ENCODE data around the gene POU6F2. TPM values are rescaled to one million over a fixed set of nuclear protein-coding genes. Genes with fewer than 3 reads are reported as not detected.

Gene POU6F2
- total RNA-seq, 1 experiment from 2014 or later, result 0.64 TPM

DNA sequence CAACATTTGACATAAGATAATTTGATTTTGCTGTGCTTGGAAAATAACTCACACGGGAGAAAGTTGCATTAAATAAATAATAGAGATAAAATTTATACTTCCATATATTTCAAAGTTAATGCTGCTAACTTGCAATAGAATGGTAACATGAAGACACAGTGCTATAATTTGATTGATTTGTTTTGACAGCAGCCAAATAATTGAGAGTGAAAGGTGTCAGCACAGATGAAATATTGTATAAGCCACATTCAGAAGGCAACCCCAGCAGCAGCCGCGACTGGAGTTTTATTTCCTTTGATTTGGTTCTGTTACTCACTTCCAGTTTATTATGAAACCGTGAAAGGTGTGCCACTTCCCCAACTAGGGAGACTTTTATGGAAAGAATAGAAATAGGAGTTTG lies 242.2 kb downstream of the POU6F2 start:
- CTCF ChIA-PET, result interaction anchor here (1.8 kb wide), 1 partner anchor 11 kb away, joined by 9 read pairs; no protein-coding TSS in a partner anchor
- no TSS peak for BruUV-seq (replicated peaks)
- Mint-ChIP-seq H3K4me3 (ENCODE audit: low read depth, unreplicated experiment) (no peak overlapping the region), H3K36me3 (ENCODE audit: insufficient read depth, unreplicated experiment) (no peaks in the 10 kb centered on the region), H3K4me1 (ENCODE audit: low read depth, unreplicated experiment) (no peaks in the 10 kb centered on the region), H3K27ac (ENCODE audit: unreplicated experiment) (no peak overlapping the region), H3K9me3 (ENCODE audit: low read depth, unreplicated experiment) (no peaks in the 10 kb centered on the region), H3K27me3 (ENCODE audit: unreplicated experiment) (peaks cover 23% of the 10 kb centered on the region)
- TF ChIP-seq, protein P1, sequence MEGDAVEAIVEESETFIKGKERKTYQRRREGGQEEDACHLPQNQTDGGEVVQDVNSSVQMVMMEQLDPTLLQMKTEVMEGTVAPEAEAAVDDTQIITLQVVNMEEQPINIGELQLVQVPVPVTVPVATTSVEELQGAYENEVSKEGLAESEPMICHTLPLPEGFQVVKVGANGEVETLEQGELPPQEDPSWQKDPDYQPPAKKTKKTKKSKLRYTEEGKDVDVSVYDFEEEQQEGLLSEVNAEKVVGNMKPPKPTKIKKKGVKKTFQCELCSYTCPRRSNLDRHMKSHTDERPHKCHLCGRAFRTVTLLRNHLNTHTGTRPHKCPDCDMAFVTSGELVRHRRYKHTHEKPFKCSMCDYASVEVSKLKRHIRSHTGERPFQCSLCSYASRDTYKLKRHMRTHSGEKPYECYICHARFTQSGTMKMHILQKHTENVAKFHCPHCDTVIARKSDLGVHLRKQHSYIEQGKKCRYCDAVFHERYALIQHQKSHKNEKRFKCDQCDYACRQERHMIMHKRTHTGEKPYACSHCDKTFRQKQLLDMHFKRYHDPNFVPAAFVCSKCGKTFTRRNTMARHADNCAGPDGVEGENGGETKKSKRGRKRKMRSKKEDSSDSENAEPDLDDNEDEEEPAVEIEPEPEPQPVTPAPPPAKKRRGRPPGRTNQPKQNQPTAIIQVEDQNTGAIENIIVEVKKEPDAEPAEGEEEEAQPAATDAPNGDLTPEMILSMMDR (IDR thresholded peaks at IDR 0.05; ENCODE audit: unreplicated experiment), result no peak
- intact Hi-C loops (cut with micrococcal nuclease; ENCODE audit: unreplicated experiment), result no loop called here
- no peak for DNase-seq

DNA sequence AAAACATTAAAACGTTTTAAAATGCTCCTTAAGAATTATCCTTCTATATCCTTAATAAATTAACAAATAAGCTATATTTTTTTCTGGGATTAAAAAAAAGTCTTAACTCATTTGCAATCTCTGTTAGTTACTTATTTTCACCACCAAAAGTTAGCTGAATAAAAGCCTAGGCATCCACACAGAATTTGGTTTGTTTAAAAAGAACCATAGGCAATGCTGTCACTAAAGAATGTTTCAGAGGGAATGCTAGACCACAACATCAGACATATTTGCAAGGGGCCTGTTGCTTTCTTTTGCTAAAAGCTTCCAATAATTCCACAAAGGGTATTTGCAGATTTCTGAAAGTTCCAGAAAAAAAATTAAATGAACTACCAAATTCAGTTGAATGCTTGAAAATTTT lies 244.2 kb downstream of the POU6F2 start:
- Mint-ChIP-seq H3K4me3 (ENCODE audit: low read depth, unreplicated experiment) (no peak overlapping the region), H3K27me3 (ENCODE audit: unreplicated experiment) (peaks cover 15% of the 10 kb centered on the region), H3K36me3 (ENCODE audit: insufficient read depth, unreplicated experiment) (no peaks in the 10 kb centered on the region), H3K4me1 (ENCODE audit: low read depth, unreplicated experiment) (no peaks in the 10 kb centered on the region), H3K27ac (ENCODE audit: unreplicated experiment) (no peak overlapping the region), H3K9me3 (ENCODE audit: low read depth, unreplicated experiment) (no peaks in the 10 kb centered on the region)
- TF ChIP-seq, protein P1 (IDR thresholded peaks at IDR 0.05; ENCODE audit: unreplicated experiment), result no peak
- CTCF ChIA-PET, result interaction anchor here (1.8 kb wide), 1 partner anchor 13 kb away, joined by 9 read pairs; no protein-coding TSS in a partner anchor
- intact Hi-C loops (cut with micrococcal nuclease; ENCODE audit: unreplicated experiment), result no loop called here
- no TSS peak for BruUV-seq (replicated peaks)
- no peak for DNase-seq

DNA sequence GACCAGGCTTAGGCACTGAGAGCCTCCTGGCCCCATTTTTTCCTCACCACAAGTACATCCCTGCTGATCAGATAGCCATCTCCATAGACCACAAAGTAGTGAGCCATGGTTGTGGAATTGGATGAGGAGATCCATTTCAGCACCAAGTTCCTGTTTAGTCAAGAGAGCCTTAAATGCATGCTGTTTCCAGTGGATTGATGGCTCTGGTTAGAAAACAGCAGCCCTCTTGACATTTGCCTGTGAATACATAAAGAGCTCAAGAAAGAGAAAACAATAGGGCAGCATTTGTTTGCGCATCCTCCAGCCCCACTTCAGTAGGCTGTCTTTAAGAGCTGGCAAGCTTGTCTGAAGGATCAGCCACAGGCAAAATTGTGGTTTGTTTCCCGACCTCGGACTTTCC lies 251.2 kb downstream of the POU6F2 start:
- H3K9me3 Mint-ChIP-seq (ENCODE audit: low read depth, unreplicated experiment), result no peaks in the 10 kb centered on the region
- intact Hi-C loops (cut with micrococcal nuclease; ENCODE audit: unreplicated experiment), result no loop called here
- no peak overlapping the region for H3K27ac Mint-ChIP-seq (ENCODE audit: unreplicated experiment)
- no peak for DNase-seq
- TF ChIP-seq, protein P1 (IDR thresholded peaks at IDR 0.05; ENCODE audit: unreplicated experiment), result no peak
- H3K4me3 Mint-ChIP-seq (ENCODE audit: low read depth, unreplicated experiment), result no peak overlapping the region
- H3K27me3 Mint-ChIP-seq (ENCODE audit: unreplicated experiment), result peaks cover 12% of the 10 kb centered on the region
- CTCF ChIA-PET, result no interaction called here
- H3K4me1 Mint-ChIP-seq (ENCODE audit: low read depth, unreplicated experiment), result no peaks in the 10 kb centered on the region
- H3K36me3 Mint-ChIP-seq (ENCODE audit: insufficient read depth, unreplicated experiment), result no peaks in the 10 kb centered on the region
- no TSS peak for BruUV-seq (replicated peaks)

DNA sequence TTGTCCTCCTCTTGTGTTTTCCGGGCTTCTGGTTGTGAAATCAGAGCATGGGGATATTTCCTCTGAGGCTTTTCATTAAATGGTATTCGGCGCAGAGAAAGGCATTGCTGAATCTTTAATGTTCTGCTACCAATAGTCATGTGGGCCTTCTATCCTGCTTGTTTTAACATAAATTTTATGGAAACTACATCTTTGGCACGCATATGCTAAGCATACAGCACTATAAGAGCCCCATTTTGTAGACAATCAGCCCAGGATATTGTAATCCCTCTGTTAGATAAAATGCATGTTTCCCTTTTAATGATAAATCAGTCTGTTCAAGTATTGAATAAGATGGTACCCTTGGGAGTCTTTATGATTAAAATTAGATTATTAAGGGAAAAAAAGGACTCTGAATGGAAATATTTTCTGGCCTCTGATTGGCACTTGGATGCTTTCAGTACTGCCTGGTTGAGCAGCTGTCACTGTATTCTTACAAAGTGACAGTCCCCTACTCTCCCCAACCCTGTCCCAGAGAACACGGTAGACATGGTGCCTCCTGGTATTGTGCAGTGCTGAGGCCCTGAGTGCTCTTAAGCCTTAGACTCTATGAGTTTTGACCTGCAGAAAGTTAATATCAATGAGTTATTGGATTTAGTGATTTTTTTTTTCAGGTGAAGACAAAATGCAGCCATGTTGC lies 256.3 kb downstream of the POU6F2 start:
- Mint-ChIP-seq H3K4me1 (ENCODE audit: low read depth, unreplicated experiment) (no peaks in the 10 kb centered on the region), H3K36me3 (ENCODE audit: insufficient read depth, unreplicated experiment) (no peaks in the 10 kb centered on the region), H3K27me3 (ENCODE audit: unreplicated experiment) (peaks cover 9% of the 10 kb centered on the region), H3K4me3 (ENCODE audit: low read depth, unreplicated experiment) (no peak overlapping the region), H3K27ac (ENCODE audit: unreplicated experiment) (no peak overlapping the region), H3K9me3 (ENCODE audit: low read depth, unreplicated experiment) (no peaks in the 10 kb centered on the region)
- BruUV-seq (replicated peaks), result no TSS peak
- TF ChIP-seq, protein P1 (IDR thresholded peaks at IDR 0.05; ENCODE audit: unreplicated experiment), result no peak
- DNase-seq, result no peak
- CTCF ChIA-PET, result no interaction called here
- intact Hi-C loops (cut with micrococcal nuclease; ENCODE audit: unreplicated experiment), result no loop called here
